Lower lobe of right lung (tissue), 2 donors: ENCODE data around the gene SLC2A11. TPM values are rescaled to one million over a fixed set of nuclear protein-coding genes. Genes with fewer than 3 reads are reported as not detected.

Experiments
- ATAC-seq, 2 donors: fragments of 200-7000 bp; cut with Tn5 transposase; one replicate each; pipeline ENCODE4 v1.9.1; 2020 to 2022; ENCODE audit warnings: mild to moderate bottlenecking in 2 of 2, moderate library complexity in 2 of 2
- DNase-seq: peaks from one replicate; pipeline ENCODE4 v3.0.0-alpha.2; 2020
- H3K27ac ChIP-seq: fragments of 200-600 bp; one replicate; pipeline ENCODE4 v1.8.0; 2022
- H3K27me3 ChIP-seq: fragments of 200-600 bp; one replicate; pipeline ENCODE4 v1.8.0; 2022; ENCODE audit warnings: low read depth
- H3K36me3 ChIP-seq: fragments of 200-600 bp; one replicate; pipeline ENCODE4 v1.8.0; 2022; ENCODE audit warnings: mild to moderate bottlenecking
- H3K4me1 ChIP-seq: fragments of 200-600 bp; one replicate; pipeline ENCODE4 v1.8.0; 2022
- H3K4me3 ChIP-seq: fragments of 200-600 bp; one replicate; pipeline ENCODE4 v1.8.0; 2022; ENCODE audit warnings: mild to moderate bottlenecking
- H3K9me3 ChIP-seq: fragments of 200-600 bp; one replicate; pipeline ENCODE4 v1.8.0; 2022
- CTCF ChIP-seq: fragments of 200-600 bp; IDR thresholded peaks from one replicate; pipeline ENCODE4 v1.8.0; 2022; ENCODE audit warnings: antibody characterized with exemption, mild to moderate bottlenecking
- intact Hi-C: fragments of 100-400 bp; cut with DNase I; formaldehyde crosslinking; loops from one replicate; pipeline ENCODE4 v1.11.0; 2022
- total RNA-seq: library from RNA; stranded (reverse); fragmentation: NEBNext Ultra II Directional; extraction: Animal tissue kit (Norgen Biotek cat#: 25700); gene quantifications from one replicate; pipeline ENCODE4 v1.2.1, GENCODE V29; 2021
- donor health status: DM: no; HTN: yes; CAD: no; lungs with severe emphysema.

The SLC2A11 gene
- total RNA-seq, 1 donor from 2014 or later, result 12.7 TPM

DNA sequence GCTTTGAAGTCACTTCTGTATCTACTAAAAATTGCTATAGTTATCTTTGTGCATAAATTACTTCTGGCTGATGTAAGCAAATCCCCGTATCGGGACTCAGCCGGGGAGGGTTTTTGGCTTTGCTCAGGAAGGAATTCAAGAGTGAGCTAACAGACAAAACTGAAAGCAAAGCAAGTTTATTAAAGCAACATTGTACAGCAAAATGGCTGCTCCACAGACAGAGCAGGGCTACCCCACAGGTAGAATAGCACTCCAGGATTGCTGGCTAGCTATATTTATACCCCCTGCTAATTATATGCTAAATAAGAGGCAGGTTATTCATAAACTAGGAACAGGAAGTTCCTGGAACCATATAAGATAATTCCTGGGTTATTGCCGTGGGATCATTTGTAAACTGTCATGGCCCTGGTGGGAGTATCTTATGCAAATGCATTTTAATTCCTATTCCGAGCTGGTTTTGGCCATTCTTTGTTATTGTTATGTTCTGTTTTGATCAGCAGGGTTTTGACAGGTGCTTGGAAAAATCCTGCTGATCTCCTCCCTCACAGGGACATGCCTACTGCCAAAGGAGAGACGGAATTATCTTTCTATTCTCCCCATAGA is 51.7 kb downstream of the SLC2A11 start:
- no peak for ATAC-seq
- intact Hi-C loops, result no loop called here
- H3K4me3 ChIP-seq, result no peak overlapping the region
- no peaks in the 10 kb centered on the region for H3K27me3 ChIP-seq
- H3K36me3 ChIP-seq, result no peaks in the 10 kb centered on the region
- peaks cover 15% of the 10 kb centered on the region for H3K4me1 ChIP-seq
- H3K27ac ChIP-seq, result no peak overlapping the region
- no peak for DNase-seq
- no peak for TF ChIP-seq CTCF
- no peaks in the 10 kb centered on the region for H3K9me3 ChIP-seq

DNA sequence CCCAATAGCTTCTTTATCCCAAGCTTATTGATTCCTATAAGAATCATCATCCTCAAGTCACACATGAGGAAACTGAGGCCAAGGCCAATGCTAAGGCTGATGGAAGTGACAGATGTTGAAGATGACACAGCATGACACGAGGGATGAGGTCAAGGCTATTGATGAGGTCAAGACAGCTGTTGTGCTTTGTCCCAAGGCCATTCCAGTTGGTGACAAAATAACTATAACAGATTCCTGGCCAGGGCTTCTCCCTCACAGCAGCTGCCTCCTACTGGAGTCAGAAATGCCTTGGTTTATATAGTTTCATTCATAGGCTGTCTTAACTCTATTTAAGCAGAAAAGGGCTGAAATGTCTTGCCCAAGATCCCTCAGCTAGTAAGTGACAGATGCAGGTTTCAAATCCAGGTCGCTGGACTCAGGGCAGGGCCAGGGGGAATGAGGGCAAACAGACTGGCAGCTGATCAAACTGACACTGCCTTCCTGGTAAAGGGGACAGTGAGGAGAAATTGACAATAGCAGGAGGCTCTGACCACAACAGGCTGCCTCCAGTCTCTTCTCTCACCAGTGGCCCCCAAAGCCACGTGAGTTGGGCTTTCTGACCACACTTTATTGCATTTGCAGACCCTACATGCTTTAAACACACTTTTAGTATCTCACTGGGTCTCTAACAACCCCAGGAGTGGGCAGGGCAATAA is 53.0 kb downstream of the SLC2A11 start:
- intact Hi-C loops, result no loop called here
- Histone ChIP-seq H3K27me3 (no peaks in the 10 kb centered on the region), H3K4me3 (no peak overlapping the region), H3K9me3 (no peaks in the 10 kb centered on the region), H3K36me3 (no peaks in the 10 kb centered on the region), H3K4me1 (peaks cover 7% of the 10 kb centered on the region), H3K27ac (no peak overlapping the region)
- no peak for TF ChIP-seq CTCF
- no peak for DNase-seq
- ATAC-seq, result no peak

DNA sequence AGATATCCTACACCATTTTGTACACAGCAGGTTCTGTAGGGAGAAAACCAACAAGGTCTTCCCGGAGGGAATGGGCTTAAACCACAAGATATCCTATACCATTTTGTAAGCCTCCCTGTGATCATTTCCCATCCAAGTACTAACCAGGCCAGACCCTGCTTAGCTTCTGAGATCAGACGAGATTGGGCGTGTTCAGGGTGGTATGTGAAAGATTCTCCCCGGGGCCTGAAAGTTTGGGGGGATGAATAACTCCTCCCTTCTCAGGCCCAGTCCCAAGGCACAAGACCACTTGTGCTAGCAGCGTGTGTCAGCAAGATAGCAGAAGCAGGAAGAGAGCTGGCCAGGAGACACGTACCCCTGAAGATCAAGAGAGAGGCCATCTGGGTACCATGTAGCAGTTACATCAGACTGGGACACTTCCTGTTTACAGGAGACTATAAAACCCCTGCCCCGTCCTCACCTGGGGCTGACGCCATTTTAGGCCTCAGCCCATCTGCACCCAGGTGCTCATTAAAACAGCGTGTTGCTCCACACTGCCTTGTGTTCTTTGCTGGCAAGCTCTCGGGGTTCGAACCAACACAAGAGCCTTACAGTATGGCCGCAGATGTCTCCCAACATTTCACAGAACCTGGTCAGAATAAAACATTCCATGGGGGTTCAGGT is 53.8 kb downstream of the SLC2A11 start:
- no peak for TF ChIP-seq CTCF
- intact Hi-C loops, result no loop called here
- no peak for ATAC-seq

DNA sequence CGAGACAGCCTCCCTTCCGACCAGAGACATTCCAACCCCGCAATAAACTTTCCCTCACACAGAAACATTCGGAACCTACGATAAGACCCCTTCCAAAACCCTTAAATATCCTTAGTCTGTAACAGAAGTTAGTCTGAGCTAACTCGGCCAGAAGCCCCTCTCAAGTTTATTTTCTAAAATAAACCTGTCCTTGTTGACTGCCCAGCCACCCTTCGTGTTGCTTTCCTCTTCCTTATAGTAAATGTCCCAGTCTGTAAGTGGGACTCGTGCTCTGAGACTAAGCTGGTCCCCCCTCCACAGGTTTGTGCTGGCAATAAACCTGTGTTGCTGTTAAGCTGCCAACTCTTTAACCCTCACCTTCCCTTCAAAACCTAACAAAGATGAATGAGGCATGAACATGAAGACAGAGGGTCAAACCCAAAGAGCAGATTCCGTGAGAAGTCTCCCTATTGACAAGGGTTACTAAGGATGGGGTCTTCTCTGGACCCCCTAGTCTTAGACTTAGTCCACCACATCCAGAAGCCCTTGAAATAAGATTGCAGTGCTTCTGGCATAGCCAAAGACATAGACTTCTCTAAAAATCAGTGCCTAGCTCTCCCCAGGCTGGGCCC is 54.7 kb downstream of the SLC2A11 start:
- no peaks in the 10 kb centered on the region for H3K27me3 ChIP-seq
- no peak overlapping the region for H3K27ac ChIP-seq
- ATAC-seq (no peak), DNase-seq (no peak)
- intact Hi-C loops, result no loop called here
- no peaks in the 10 kb centered on the region for H3K9me3 ChIP-seq
- H3K4me1 ChIP-seq, result peaks cover 6% of the 10 kb centered on the region
- no peaks in the 10 kb centered on the region for H3K36me3 ChIP-seq
- no peak overlapping the region for H3K4me3 ChIP-seq
- no peak for TF ChIP-seq CTCF

More for the DNA sequence above, 53.8 kb downstream of the SLC2A11 start:
- H3K36me3 ChIP-seq, result no peaks in the 10 kb centered on the region
- H3K27ac ChIP-seq, result no peak overlapping the region
- H3K9me3 ChIP-seq, result no peaks in the 10 kb centered on the region
- no peak for DNase-seq
- H3K4me1 ChIP-seq, result peaks cover 6% of the 10 kb centered on the region
- no peak overlapping the region for H3K4me3 ChIP-seq
- H3K27me3 ChIP-seq, result no peaks in the 10 kb centered on the region

GRCh38 chr22:23913306-23913660 is 55.6 kb downstream of the SLC2A11 start:
- ATAC-seq (no peak), DNase-seq (no peak)
- no peaks in the 10 kb centered on the region for H3K36me3 ChIP-seq
- intact Hi-C loops, result no loop called here
- no peak for TF ChIP-seq CTCF
- H3K4me3 ChIP-seq, result peak overlapping the region; percentile 64
- peak overlapping the region; percentile 88 for H3K27ac ChIP-seq
- H3K27me3 ChIP-seq, result no peaks in the 10 kb centered on the region
- H3K4me1 ChIP-seq, result peaks cover 6% of the 10 kb centered on the region
- H3K9me3 ChIP-seq, result no peaks in the 10 kb centered on the region
